Measurements from ENCODE around the gene TMEM181.
"Not testable (repeated sequence)": the region's sequence is repeated elsewhere in the genome, so short reads cannot be mapped to it uniquely, and the experiment has no call there.

DNA sequence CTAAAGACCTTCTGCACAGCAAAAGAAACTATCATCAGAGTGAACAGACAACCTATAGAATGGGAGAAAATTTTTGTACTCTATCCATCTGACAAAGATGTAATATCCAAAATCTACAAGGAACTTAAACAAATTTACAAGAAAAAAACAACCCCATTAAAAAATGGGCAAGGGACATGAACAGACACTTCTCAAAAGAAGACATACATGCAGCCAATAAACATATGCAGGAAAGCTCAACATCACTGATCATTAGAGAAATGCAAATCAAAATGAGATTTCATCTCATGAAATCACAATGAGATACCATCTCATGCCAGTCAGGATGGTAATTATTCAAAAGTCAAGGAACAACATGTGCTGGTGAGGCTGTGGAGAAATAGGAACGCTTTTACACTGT is 32.0 kb upstream of the TMEM181 start:
- TF ChIP-seq, protein P1, sequence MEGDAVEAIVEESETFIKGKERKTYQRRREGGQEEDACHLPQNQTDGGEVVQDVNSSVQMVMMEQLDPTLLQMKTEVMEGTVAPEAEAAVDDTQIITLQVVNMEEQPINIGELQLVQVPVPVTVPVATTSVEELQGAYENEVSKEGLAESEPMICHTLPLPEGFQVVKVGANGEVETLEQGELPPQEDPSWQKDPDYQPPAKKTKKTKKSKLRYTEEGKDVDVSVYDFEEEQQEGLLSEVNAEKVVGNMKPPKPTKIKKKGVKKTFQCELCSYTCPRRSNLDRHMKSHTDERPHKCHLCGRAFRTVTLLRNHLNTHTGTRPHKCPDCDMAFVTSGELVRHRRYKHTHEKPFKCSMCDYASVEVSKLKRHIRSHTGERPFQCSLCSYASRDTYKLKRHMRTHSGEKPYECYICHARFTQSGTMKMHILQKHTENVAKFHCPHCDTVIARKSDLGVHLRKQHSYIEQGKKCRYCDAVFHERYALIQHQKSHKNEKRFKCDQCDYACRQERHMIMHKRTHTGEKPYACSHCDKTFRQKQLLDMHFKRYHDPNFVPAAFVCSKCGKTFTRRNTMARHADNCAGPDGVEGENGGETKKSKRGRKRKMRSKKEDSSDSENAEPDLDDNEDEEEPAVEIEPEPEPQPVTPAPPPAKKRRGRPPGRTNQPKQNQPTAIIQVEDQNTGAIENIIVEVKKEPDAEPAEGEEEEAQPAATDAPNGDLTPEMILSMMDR (IDR thresholded peaks at IDR 0.05): not testable (repeated sequence)
- TF ChIP-seq JUN (IDR thresholded peaks at IDR 0.05); MAFK (IDR thresholded peaks at IDR 0.05; ENCODE audit: partially characterized antibody); RAD21 (conservative IDR thresholded peaks at IDR 0.05 in 1 of 2, IDR thresholded peaks at IDR 0.05 in 1 of 2); EP300 (IDR thresholded peaks at IDR 0.05); CEBPB (IDR thresholded peaks at IDR 0.05); HOXB5 (CRISPR knock-in tag; IDR thresholded peaks at IDR 0.05); POLR2A (IDR thresholded peaks at IDR 0.05; ENCODE audit: low read length); ZFP36 (IDR thresholded peaks at IDR 0.05; ENCODE audit: borderline replicate concordance, partially characterized antibody); ESRRA (IDR thresholded peaks at IDR 0.05; ENCODE audit: borderline replicate concordance, low read length); CHD4 (IDR thresholded peaks at IDR 0.05; ENCODE audit: borderline replicate concordance): not testable (repeated sequence)
- TF ChIP-seq, protein P2, sequence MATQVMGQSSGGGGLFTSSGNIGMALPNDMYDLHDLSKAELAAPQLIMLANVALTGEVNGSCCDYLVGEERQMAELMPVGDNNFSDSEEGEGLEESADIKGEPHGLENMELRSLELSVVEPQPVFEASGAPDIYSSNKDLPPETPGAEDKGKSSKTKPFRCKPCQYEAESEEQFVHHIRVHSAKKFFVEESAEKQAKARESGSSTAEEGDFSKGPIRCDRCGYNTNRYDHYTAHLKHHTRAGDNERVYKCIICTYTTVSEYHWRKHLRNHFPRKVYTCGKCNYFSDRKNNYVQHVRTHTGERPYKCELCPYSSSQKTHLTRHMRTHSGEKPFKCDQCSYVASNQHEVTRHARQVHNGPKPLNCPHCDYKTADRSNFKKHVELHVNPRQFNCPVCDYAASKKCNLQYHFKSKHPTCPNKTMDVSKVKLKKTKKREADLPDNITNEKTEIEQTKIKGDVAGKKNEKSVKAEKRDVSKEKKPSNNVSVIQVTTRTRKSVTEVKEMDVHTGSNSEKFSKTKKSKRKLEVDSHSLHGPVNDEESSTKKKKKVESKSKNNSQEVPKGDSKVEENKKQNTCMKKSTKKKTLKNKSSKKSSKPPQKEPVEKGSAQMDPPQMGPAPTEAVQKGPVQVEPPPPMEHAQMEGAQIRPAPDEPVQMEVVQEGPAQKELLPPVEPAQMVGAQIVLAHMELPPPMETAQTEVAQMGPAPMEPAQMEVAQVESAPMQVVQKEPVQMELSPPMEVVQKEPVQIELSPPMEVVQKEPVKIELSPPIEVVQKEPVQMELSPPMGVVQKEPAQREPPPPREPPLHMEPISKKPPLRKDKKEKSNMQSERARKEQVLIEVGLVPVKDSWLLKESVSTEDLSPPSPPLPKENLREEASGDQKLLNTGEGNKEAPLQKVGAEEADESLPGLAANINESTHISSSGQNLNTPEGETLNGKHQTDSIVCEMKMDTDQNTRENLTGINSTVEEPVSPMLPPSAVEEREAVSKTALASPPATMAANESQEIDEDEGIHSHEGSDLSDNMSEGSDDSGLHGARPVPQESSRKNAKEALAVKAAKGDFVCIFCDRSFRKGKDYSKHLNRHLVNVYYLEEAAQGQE (IDR thresholded peaks at IDR 0.05): not testable (repeated sequence)
